LoVo (cell line): ENCODE data around the gene CFD.

Experiments
- DNase-seq: peaks from one replicate; pipeline ENCODE4 v3.0.0-alpha.2; 2016; ENCODE audit warnings: low spot score

CFD gene

DNA sequence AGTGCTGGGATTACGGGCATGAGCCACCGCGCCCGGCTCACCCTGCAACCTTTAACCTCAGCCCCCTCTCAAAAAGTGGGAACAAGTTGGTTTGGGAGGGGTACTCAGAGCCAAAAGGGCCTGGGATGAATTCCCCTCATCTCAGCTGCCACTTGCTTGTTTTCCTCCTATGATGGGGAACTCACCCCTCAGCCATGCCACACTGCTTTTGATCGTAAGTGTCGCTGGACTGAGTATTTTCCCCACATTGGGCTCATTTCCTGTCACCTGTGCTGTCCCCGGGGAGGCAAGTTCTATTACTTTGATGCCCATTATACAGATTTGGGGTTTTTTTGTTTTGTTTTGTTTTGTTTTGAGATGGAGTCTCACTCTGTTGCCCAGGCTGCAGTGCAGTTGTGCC is 47.0 kb downstream of the CFD start:
- no peak for DNase-seq

GRCh38 chr19:907183-907853 is 47.9 kb downstream of the CFD start:
- no peak for DNase-seq

GRCh38 chr19:911197-912033 is 52.0 kb downstream of the CFD start:
- no peak for DNase-seq

GRCh38 chr19:912181-913079 is 53.0 kb downstream of the CFD start:
- no peak for DNase-seq
